ENCODE data around the gene KRT76.

Gene KRT76

DNA sequence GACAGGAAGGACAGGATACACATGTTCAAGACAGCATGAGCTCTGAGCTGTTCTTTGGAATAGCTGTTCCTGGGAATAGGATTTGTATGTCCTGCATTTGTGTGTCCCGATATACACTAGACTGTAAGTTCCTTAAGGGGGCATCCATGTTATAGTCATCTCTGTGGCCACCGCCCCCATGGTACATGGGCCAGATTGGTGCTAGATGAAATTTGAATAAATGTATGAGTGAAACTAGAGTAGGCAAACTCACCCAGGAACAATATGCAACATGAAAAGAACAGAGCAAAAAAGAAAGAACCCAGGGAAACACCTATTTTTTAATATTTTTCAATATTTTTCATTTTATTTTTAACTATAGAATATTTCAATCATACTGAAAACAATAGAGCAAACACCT is 48.8 kb downstream of the KRT76 start:
- DNase-seq, result no peak

GRCh38 chr12:52727037-52727436 is 50.1 kb downstream of the KRT76 start:
- DNase-seq, result no peak

- DNase-seq, result no peak
Observed at GRCh38 chr12:52726451-52726850, 50.7 kb downstream of the KRT76 start.

DNA sequence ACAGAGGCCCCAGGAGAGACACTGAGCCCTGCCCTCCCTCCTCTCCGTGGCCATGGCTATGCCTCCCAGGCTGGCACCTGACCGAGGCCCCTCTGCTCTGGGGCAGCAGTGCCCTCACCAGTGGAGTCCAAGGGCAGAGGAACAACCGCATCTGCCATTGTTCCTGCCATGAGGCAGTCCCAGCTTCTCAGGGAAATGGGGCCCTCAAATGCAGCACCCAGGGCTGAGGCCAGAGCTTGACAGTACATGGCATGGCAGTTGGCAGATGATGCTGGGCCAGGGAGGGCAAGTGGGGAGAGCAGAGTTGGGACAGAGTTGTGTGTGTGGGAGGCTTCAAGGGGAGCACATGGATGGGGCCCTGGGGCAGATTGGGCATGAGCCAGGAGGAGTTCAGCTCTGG is 52.8 kb downstream of the KRT76 start:
- DNase-seq, result no peak

- DNase-seq, result no peak
Observed at GRCh38 chr12:52722680-52723079, 54.5 kb downstream of the KRT76 start.

GRCh38 chr12:52721838-52722470 is 55.2 kb downstream of the KRT76 start:
- no peak for DNase-seq

- no peak for DNase-seq
Observed at GRCh38 chr12:52720365-52720886, 56.7 kb downstream of the KRT76 start.
